Posterior cingulate gyrus (tissue), 11 donors: ENCODE results near the gene IFNAR1.
A peak's percentile ranks its signal among the peaks of the same experiment; 100 is the strongest.
"Not testable (repeated sequence)": the region's sequence is repeated elsewhere in the genome, so short reads cannot be mapped to it uniquely, and the experiment has no call there.

ENCODE experiments used
- DNase-seq, 10 donors: peaks; one replicate each; pipeline versions ENCODE4 v3.0.0 to v3.0.0-alpha.2; 2020 to 2021; ENCODE audit warnings: mixed read lengths in 3 of 10
- intact Hi-C: fragments of 100-400 bp; cut with DNase I; formaldehyde crosslinking; loops from one replicate; pipeline ENCODE4 v1.15.1; 2023

IFNAR1 gene

DNA sequence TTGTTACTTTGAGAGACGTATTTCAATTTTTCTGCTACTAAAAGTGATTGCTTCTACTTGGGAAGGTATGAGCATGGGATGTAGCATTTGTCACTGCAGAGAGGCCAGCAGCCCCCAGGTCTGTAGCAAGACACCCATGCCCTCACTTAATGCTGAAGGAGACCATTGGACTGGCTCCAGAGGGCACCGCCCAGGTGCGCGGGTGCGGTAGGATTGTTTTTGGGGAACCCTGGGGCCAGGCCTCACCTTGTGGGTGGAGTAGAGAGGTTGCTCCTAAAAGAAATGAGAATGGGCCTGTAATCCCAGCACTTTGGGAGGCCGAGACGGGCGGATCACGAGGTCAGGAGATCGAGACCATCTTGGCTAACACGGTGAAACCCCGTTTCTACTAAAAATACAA, 47.8 kb downstream of the IFNAR1 start:
- DNase-seq = no peak
- intact Hi-C loops = no loop called here

DNA sequence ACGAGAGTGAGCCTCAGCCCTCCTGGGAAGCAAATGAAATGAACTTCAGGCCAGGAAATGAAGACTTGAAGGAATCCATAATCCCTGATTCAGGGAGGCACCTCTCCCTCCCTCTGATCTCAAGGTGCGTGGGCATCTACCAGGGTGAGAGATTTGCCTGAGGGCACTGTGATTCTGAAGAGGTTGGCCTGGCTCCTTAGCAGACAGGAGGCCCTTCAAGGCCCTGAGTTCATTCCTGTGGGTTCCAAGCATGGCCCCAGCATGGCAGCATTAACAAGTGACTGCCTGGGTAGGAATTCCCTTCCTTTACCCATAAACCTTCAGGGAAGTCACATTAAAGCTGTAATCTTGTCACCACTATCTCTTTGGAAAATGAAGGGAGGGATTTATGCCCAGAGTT, 48.7 kb downstream of the IFNAR1 start:
- DNase-seq = no peak
- intact Hi-C loops = no loop called here

DNA sequence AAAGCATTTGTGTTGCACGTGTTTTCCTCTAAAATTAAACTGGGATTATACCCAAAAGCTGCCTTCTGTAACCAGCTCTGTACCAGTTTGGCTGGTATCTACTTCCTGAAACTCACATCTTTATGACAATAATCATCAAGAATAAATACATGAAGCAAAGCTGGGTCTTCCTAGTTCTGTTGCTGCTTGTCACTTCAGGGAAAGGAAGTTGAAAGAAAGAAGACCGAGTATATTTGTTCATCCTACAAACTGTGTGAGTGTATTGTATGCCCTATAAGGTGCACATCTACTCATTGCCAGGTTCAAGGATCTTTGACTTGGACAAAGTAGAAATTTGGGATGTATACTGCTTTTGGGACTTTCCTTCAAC, 49.3 kb downstream of the IFNAR1 start:
- DNase-seq = no peak
- intact Hi-C loops = loop anchor here (2.0 kb wide), 1 partner anchor 75 kb away; no protein-coding TSS in a partner anchor

DNA sequence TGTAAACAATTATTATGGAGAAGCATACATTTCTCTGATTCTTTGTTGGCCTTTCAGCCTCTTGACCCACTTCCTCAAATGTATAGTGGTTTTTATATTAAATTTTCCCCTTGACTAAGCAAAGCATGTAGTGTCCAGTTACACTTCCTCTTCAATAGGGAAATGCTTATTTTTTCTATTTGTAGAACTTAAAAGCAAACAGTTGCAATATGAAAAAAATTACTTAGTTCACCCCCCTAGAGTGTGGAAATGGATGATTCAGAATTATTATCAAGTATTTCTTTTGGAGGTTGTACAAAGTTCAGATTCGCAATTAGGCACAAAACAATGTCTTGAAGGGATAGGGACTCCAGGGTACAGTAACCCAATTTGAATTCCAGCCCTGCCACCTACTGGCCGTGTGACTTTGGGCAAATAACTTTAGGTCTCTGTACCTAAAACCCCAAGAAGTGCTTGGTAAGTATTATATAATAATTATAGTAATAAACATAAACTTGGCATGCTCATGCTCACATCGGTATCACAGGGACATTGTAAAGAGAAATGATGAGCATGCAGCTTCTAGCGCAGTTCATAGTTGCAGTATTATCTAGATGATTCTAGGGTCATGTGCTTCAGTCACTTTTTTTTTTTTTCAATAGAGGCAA, 49.8 kb downstream of the IFNAR1 start:
- peak in 3 of 10 donors; percentile 31 to 42 (median 35) for DNase-seq
- intact Hi-C loops = loop anchor here (2.0 kb wide), 1 partner anchor 76 kb away; no protein-coding TSS in a partner anchor

GRCh38 chr21:33375101-33375644, 50.4 kb downstream of the IFNAR1 start:
- intact Hi-C loops = loop anchor here (2.0 kb wide), 1 partner anchor 76 kb away; no protein-coding TSS in a partner anchor
- DNase-seq = no peak

DNA sequence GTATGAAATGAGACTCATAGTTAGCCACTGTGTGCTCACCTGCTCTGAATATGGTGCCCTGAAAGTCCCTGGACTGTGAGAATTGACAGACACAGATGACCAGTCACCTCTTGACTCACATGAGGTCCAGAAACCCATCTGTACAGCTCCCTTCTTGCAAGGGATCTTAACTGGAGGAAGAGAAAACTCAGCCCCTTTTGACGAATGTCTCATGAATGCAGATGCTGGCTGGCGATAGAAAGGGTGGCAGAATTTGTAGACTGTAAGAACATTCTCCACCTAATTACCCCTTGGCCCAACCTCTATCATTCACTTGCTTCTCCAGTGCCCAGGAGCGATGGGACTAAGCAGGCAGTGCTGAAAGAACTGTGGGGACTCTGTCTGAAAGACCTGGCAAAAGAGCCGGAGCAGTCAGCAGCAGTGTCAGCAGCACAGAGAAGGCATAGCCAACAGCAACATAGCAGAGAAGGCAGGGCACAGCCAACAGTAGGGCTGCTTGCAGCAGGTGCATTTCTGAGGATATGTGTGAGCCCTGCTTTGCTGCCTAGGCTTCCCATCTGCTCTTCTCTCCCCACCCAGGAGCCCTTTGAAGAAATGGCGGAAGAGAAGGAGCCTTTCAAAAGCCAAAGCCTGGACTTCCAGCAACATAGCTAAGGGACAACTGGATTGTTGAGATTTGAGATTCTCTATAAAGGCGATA, 52.6 kb downstream of the IFNAR1 start:
- intact Hi-C loops = no loop called here
- no peak for DNase-seq

- intact Hi-C loops = no loop called here
- no peak for DNase-seq
These were observed 53.3 kb downstream of the IFNAR1 start for GRCh38 chr21:33378081-33378480.

- DNase-seq, intact Hi-C loops: not testable (repeated sequence)
These were observed 55.2 kb downstream of the IFNAR1 start for GRCh38 chr21:33379934-33380333.

GRCh38 chr21:33380483-33380998, 55.8 kb downstream of the IFNAR1 start:
- intact Hi-C loops = no loop called here
- DNase-seq = peak; percentile 55 to 97 (median 80)

GRCh38 chr21:33381381-33381780, 56.6 kb downstream of the IFNAR1 start:
- intact Hi-C loops, DNase-seq: not testable (repeated sequence)

DNA sequence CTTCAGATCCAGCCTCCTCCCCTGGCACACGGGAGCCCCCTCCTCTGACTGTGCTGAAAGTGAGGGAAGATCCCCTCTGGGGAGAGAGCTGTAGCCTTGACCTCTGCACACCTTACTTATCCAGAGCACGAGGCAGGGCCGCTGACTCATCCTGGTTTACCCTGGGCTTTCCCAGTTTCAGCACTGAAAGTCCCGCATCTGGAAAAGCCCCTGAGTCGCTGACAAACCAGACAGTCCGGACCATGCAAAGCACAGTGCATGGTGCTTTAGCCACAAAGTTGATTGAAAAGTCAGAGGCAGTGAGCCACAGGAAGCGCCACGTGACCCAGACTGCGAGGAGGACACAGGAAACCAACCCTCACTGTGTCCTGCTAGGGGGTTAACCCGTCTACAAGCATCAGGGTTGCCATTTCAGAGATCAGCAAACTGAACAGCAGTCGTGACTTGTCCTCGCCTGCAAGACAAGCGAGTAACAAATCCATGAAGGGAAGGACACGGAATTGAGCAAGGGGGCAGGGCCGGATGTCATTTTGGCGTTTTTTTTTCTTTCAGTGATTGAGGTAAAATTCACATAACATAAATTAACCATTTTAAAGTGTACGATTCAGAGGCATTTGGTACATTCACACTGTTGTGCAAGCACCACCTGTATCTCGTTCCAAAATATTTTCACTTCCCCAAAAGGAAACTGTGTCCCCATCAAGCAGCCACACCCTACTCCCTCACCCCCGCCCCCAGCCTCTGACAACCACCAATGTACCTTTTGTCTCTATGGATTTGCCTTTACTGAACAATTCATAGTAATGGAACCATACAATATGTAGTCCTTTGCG, 58.5 kb downstream of the IFNAR1 start:
- DNase-seq = no peak
- intact Hi-C loops = no loop called here

- intact Hi-C loops = no loop called here
- DNase-seq = no peak
These were observed 60.1 kb downstream of the IFNAR1 start for GRCh38 chr21:33384841-33385331.

GRCh38 chr21:33386222-33386784, 61.5 kb downstream of the IFNAR1 start:
- intact Hi-C loops = no loop called here

GRCh38 chr21:33387294-33387693, 62.5 kb downstream of the IFNAR1 start:
- no peak for DNase-seq
- intact Hi-C loops = no loop called here

More at GRCh38 chr21:33386222-33386784, 61.5 kb downstream of the IFNAR1 start:
- no peak for DNase-seq

GRCh38 chr21:33388188-33388587, 63.4 kb downstream of the IFNAR1 start:
- no peak for DNase-seq
- intact Hi-C loops = no loop called here

DNA sequence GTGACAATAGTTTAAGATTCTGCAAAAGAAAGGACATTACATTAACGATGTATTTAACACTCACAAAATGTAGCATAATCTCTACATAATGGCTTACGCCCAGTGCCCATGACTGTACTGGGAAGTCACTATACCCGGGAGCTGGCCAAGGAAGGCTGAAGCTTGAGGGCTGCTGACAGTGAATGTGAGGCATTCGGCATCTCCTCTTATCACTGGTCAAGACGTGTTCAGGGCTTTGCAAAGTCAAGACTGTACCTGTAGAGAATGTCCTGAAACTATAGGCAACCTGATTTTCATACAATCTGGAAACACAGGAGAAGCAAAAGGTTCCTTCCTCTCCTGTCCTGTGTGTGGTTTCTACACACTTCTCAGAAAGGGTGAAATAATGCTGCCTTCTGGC, 65.7 kb downstream of the IFNAR1 start:
- no peak for DNase-seq
- intact Hi-C loops = no loop called here

DNA sequence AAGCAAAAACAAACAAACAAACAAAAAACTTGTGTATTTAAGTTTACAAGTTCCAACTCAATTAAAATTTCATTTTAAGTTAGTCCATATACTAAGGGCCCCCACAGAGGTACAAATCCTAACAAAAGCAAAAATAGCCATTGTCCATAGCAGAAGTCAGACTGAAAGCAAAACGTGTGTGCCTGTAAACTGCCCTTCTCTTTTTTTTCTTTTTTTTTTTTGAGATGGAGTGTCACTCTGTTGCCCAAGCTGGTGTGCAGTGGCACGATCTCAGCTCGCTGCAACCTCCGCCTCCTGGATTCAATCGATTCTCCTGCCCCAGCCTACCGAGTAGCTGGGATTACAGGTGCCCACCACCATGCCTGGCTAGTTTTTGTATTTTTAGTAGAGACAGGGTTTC, 66.9 kb downstream of the IFNAR1 start:
- DNase-seq = no peak
- intact Hi-C loops = no loop called here

DNA sequence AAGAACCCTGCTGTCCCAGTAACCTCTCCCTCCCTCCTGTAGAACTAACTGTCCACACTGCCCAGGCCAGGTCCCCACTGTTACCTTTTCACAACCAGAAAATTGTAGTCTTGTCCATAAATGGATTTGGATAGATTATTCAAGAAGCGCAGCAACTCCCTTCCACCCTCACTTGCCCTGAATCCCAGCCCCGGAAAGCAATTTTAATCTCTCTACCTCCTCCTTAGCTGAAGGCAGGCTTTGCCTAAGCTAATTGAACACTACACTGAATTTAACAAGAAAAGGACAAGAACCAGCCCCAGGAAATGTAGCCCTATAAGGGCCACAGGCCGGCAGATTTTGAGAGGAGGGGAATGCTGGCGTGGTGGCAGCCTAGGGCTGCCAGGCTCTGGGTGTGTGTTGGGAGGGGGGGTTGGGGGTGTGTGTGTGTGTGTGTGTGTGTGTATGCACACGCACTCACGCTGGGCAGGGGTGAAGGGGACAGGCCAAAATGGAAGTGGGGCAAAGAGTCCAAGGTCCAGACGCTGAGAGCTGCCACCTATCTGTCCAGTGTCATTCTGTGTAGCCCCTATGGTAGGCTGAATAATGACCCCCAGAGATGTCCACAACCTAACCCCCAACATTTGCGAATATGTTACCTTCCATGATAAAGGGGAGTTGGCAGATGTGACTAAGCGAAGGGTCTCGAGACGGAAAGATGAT, 67.7 kb downstream of the IFNAR1 start:
- intact Hi-C loops = no loop called here
- DNase-seq = no peak

GRCh38 chr21:33393348-33393747, 68.6 kb downstream of the IFNAR1 start:
- intact Hi-C loops = no loop called here
- DNase-seq = no peak

- intact Hi-C loops = no loop called here
- DNase-seq = no peak
These were observed 69.5 kb downstream of the IFNAR1 start for GRCh38 chr21:33394260-33394659.
